GM20000 (cell line): Measurements from ENCODE around the gene TBC1D4.
A peak's percentile ranks its signal among the peaks of the same experiment; 100 is the strongest.

ENCODE experiments used
- DNase-seq: peaks from one replicate; pipeline ENCODE4 v3.0.0; 2012; ENCODE audit warnings: low spot score
- CTCF ChIP-seq: IDR thresholded peaks from 2 replicates; pipeline ENCODE4 v1.5.1; 2012; ENCODE audit warnings: mild to moderate bottlenecking, control low read depth; ENCODE audit errors: extremely low read depth, missing control alignments

Gene TBC1D4

GRCh38 chr13:75494491-75494890 lies 12.5 kb upstream of the TBC1D4 start:
- no peak for TF ChIP-seq CTCF
- DNase-seq: no peak

DNA sequence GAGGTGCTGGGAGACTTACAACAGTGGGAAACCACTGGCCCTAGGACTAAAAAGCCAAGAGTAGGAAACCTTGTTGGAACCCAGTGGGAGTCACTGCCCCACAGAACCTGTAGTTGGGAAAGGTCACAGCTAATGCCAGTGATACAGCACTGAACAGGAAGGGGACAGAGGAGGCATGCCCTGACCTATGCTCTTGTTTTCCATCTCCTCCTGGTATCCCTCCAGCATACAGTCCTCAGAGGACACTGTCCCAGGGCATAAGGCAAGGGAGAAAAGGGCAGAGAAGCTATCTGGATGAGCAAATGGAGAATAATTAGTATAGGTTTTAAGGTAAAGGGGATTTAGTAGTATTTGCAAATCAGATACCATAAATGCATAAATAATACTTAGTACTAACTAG lies 11.2 kb upstream of the TBC1D4 start:
- TF ChIP-seq CTCF: no peak
- DNase-seq: no peak

DNA sequence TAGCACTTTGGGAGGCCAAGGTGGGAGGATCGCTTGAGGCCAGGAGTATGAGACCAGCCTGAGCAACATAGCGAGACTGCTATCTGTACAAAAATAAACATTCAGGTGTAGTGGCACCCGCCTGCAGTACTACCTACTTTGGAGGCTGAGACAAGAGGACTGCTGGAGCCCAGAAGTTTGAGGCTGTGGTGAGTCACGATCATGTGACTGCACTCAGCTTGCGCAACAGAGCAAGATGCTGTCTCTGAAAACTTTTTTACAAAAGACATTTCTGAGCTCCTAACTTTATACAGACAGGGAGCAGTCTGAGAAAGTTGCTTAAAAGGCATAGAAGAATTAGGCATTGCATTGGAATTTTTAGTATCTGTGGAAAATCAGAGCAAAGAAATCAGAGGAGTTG lies 10.4 kb upstream of the TBC1D4 start:
- TF ChIP-seq CTCF: no peak
- no peak for DNase-seq

GRCh38 chr13:75491376-75491775 lies 9.4 kb upstream of the TBC1D4 start:
- no peak for TF ChIP-seq CTCF
- DNase-seq: no peak

GRCh38 chr13:75489502-75490263 lies 7.7 kb upstream of the TBC1D4 start:
- TF ChIP-seq CTCF: no peak
- DNase-seq: peak; percentile 39

GRCh38 chr13:75486146-75487062 lies 4.4 kb upstream of the TBC1D4 start:
- DNase-seq: no peak
- no peak for TF ChIP-seq CTCF
